PC-9 (cell line): ENCODE results near the gene LRRC70.

Source experiments
- EZH2 ChIP-seq: fragments of 200-600 bp; sonication (generic); IDR thresholded peaks from 2 replicates; pipeline ENCODE4 v1.8.0; 2017; ENCODE audit warnings: antibody characterized with exemption, low read depth
- TF ChIP-seq, protein P1 (sequence below): fragments of 200-600 bp; sonication (generic); conservative IDR thresholded peaks from 2 replicates; pipeline ENCODE4 v1.6.1; 2017; ENCODE audit warnings: mixed run types, antibody characterized with exemption, mild to moderate bottlenecking, moderate library complexity

GRCh38 chr5:62590387-62590786 is 11.8 kb downstream of the LRRC70 start:
- TF ChIP-seq, protein P1, sequence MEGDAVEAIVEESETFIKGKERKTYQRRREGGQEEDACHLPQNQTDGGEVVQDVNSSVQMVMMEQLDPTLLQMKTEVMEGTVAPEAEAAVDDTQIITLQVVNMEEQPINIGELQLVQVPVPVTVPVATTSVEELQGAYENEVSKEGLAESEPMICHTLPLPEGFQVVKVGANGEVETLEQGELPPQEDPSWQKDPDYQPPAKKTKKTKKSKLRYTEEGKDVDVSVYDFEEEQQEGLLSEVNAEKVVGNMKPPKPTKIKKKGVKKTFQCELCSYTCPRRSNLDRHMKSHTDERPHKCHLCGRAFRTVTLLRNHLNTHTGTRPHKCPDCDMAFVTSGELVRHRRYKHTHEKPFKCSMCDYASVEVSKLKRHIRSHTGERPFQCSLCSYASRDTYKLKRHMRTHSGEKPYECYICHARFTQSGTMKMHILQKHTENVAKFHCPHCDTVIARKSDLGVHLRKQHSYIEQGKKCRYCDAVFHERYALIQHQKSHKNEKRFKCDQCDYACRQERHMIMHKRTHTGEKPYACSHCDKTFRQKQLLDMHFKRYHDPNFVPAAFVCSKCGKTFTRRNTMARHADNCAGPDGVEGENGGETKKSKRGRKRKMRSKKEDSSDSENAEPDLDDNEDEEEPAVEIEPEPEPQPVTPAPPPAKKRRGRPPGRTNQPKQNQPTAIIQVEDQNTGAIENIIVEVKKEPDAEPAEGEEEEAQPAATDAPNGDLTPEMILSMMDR: no peak
- TF ChIP-seq EZH2: no peak
